H9 (cell line): ENCODE data around the gene CKMT1A. TPM values are rescaled to one million over a fixed set of nuclear protein-coding genes. Genes with fewer than 3 reads are reported as not detected.
"Not testable (repeated sequence)": the region's sequence is repeated elsewhere in the genome, so short reads cannot be mapped to it uniquely, and the experiment has no call there.

Experiments
- DNase-seq: peaks from one replicate; pipeline ENCODE4 v3.0.0-alpha.2; 2017
- H2AFZ ChIP-seq: one replicate; pipeline ENCODE4 v1.6.1; 2013; ENCODE audit warnings: mild to moderate bottlenecking, low read length, control low read depth, moderate library complexity
- H2AK5ac ChIP-seq: 2 replicates; pipeline ENCODE4 v1.6.1; 2013; ENCODE audit warnings: low read length, control low read depth, mixed read lengths; ENCODE audit not compliant: insufficient read length
- H2BK120ac ChIP-seq: one replicate; pipeline ENCODE4 v1.6.1; 2013; ENCODE audit warnings: low read depth, mild to moderate bottlenecking, low read length, control low read depth, inconsistent platforms; ENCODE audit not compliant: poor library complexity, severe bottlenecking
- H2BK12ac ChIP-seq: 2 replicates; pipeline ENCODE4 v1.6.1; 2013; ENCODE audit warnings: low read length, control low read depth, mixed read lengths, low read depth; ENCODE audit not compliant: insufficient read length
- H2BK15ac ChIP-seq: 2 replicates; pipeline ENCODE4 v1.6.1; 2013; ENCODE audit warnings: low read depth, low read length, control low read depth
- H2BK20ac ChIP-seq: one replicate; pipeline ENCODE4 v1.6.1; 2013; ENCODE audit warnings: low read depth, mild to moderate bottlenecking, low read length, control low read depth, inconsistent platforms; ENCODE audit not compliant: poor library complexity, severe bottlenecking
- H2BK5ac ChIP-seq: 2 replicates; pipeline ENCODE4 v1.6.1; 2013; ENCODE audit warnings: low read length, control low read depth, mixed read lengths; ENCODE audit not compliant: insufficient read length
- H3K14ac ChIP-seq: 2 replicates; pipeline ENCODE4 v1.6.1; 2013; ENCODE audit warnings: low read length, control low read depth; ENCODE audit not compliant: insufficient read depth
- H3K18ac ChIP-seq: 2 replicates; pipeline ENCODE4 v1.6.1; 2013; ENCODE audit warnings: low read depth, mild to moderate bottlenecking, mixed read lengths, low read length, control low read depth; ENCODE audit not compliant: insufficient read length
- H3K23ac ChIP-seq: 2 replicates; pipeline ENCODE4 v1.6.1; 2013; ENCODE audit warnings: low read length, control low read depth, mixed read lengths, low read depth; ENCODE audit not compliant: insufficient read length
- H3K23me2 ChIP-seq: 2 replicates; pipeline ENCODE4 v1.6.1; 2013; ENCODE audit warnings: low read depth, mild to moderate bottlenecking, mixed read lengths, low read length, control low read depth; ENCODE audit not compliant: insufficient read length, poor library complexity, severe bottlenecking
- H3K27ac ChIP-seq: 2 replicates; pipeline ENCODE4 v1.5.1; 2013; ENCODE audit warnings: low read length, control low read depth, mixed read lengths, low read depth; ENCODE audit not compliant: insufficient read length
- H3K27me3 ChIP-seq: 2 replicates; pipeline ENCODE4 v1.6.1; 2013; ENCODE audit warnings: low read length, control low read depth, inconsistent platforms; ENCODE audit not compliant: insufficient read depth
- H3K4ac ChIP-seq: 2 replicates; pipeline ENCODE4 v1.6.1; 2013; ENCODE audit warnings: low read depth, mild to moderate bottlenecking, control low read depth, inconsistent platforms, low read length, moderate library complexity
- H3K4me1 ChIP-seq: 2 replicates; pipeline ENCODE4 v1.6.1; 2013; ENCODE audit warnings: low read length, control low read depth, inconsistent platforms; ENCODE audit not compliant: insufficient read depth
- H3K4me2 ChIP-seq: 2 replicates; pipeline ENCODE4 v1.6.1; 2013; ENCODE audit warnings: low read length, control low read depth, mixed read lengths; ENCODE audit not compliant: insufficient read length, insufficient read depth
- H3K56ac ChIP-seq: 2 replicates; pipeline ENCODE4 v1.6.1; 2013; ENCODE audit warnings: low read depth, mild to moderate bottlenecking, mixed read lengths, low read length, control low read depth; ENCODE audit not compliant: insufficient read length
- H3K79me1 ChIP-seq: 2 replicates; pipeline ENCODE4 v1.6.1; 2013; ENCODE audit warnings: low read depth, mild to moderate bottlenecking, moderate library complexity, low read length, control low read depth, inconsistent platforms; ENCODE audit not compliant: insufficient read depth, poor library complexity, severe bottlenecking
- H3K79me2 ChIP-seq: 2 replicates; pipeline ENCODE4 v1.6.1; 2013; ENCODE audit warnings: low read length, control low read depth, inconsistent platforms; ENCODE audit not compliant: insufficient read depth
- H3K9ac ChIP-seq: 2 replicates; pipeline ENCODE4 v1.6.1; 2013; ENCODE audit warnings: low read length, control low read depth, mixed read lengths; ENCODE audit not compliant: insufficient read length; ENCODE audit errors: extremely low read depth
- H3K9me3 ChIP-seq: one replicate; pipeline ENCODE4 v1.6.1; 2013; ENCODE audit warnings: low read depth, low read length, inconsistent platforms; ENCODE audit not compliant: control insufficient read depth
- H3T11ph ChIP-seq: one replicate; pipeline ENCODE4 v1.6.1; 2013; ENCODE audit warnings: mild to moderate bottlenecking, low read length, control low read depth, inconsistent platforms
- H4K20me1 ChIP-seq: one replicate; pipeline ENCODE4 v1.6.1; 2013; ENCODE audit not compliant: control insufficient read depth, insufficient read length, insufficient read depth
- H4K5ac ChIP-seq: 2 replicates; pipeline ENCODE4 v1.6.1; 2013; ENCODE audit warnings: low read depth, mild to moderate bottlenecking, mixed read lengths, low read length, control low read depth; ENCODE audit not compliant: insufficient read length
- H4K8ac ChIP-seq: replicated peaks from 2 replicates; pipeline ENCODE4 v1.6.1; 2013; ENCODE audit warnings: low read length, control low read depth, mixed read lengths, low read depth; ENCODE audit not compliant: insufficient read length
- H4K91ac ChIP-seq: 2 replicates; pipeline ENCODE4 v1.6.1; 2013; ENCODE audit warnings: low read depth, mild to moderate bottlenecking, moderate library complexity, mixed read lengths, low read length, control low read depth; ENCODE audit not compliant: insufficient read length
- H3K27ac Mint-ChIP-seq, 3 experiments: 2 replicates in 2 of 3; 3 replicates in 1 of 3; pipeline ENCODE4 v1.8.0; 2020 to 2021; ENCODE audit warnings: mixed read lengths in 3 of 3, mild to moderate bottlenecking in 1 of 3, moderate library complexity in 1 of 3
- H3K27me3 Mint-ChIP-seq: 2 replicates; pipeline ENCODE4 v1.8.0; 2021; ENCODE audit warnings: low read depth, mild to moderate bottlenecking, moderate library complexity, mixed read lengths
- H3K36me3 Mint-ChIP-seq, 3 experiments: 2 replicates in 2 of 3; 3 replicates in 1 of 3; pipeline ENCODE4 v1.8.0; 2020 to 2021; ENCODE audit warnings: low read depth in 3 of 3, mixed read lengths in 3 of 3; ENCODE audit not compliant: insufficient read depth in 1 of 3
- H3K4me1 Mint-ChIP-seq, 2 experiments: 2 replicates each; pipeline ENCODE4 v1.8.0; 2020; ENCODE audit warnings: mixed read lengths in 2 of 2
- H3K4me3 Mint-ChIP-seq, 2 experiments: 2 replicates in 1 of 2; 3 replicates in 1 of 2; pipeline ENCODE4 v1.8.0; 2020 to 2021; ENCODE audit warnings: mild to moderate bottlenecking in 2 of 2, mixed read lengths in 2 of 2, moderate library complexity in 1 of 2
- H3K9me3 Mint-ChIP-seq, 2 experiments: 2 replicates in 1 of 2; 3 replicates in 1 of 2; pipeline ENCODE4 v1.8.0; 2020; ENCODE audit warnings: mild to moderate bottlenecking in 2 of 2, mixed read lengths in 2 of 2, moderate library complexity in 1 of 2
- WGBS: extraction: QIAGEN DNeasy Blood & Tissue Kit; methylation state at CpG from one replicate; pipeline ENCODE4 v1.1.7; 2013; ENCODE audit warnings: missing lambda C conversion rate, low lambda C conversion rate, mixed read lengths; ENCODE audit not compliant: insufficient read length; ENCODE audit errors: extremely low coverage; 5-methylcytosine and 5-hydroxymethylcytosine counted together
- total RNA-seq: library from RNA; stranded (reverse); gene quantifications from 2 replicates; pipeline ENCODE4 v1.2.1, GENCODE V29; 2021

CKMT1A gene
- total RNA-seq, 1 experiment from 2014 or later = 38.4 TPM

- not testable (repeated sequence) for H3K9me3 Mint-ChIP-seq, H3T11ph ChIP-seq, H2BK20ac ChIP-seq, H3K36me3 Mint-ChIP-seq, H2AK5ac ChIP-seq, H2BK12ac ChIP-seq, H4K5ac ChIP-seq, H4K8ac ChIP-seq, H3K9me3 ChIP-seq, H3K4me2 ChIP-seq, H3K56ac ChIP-seq, H3K27ac ChIP-seq, H2BK15ac ChIP-seq, H3K79me1 ChIP-seq, H3K4me3 Mint-ChIP-seq, H3K27me3 Mint-ChIP-seq, H3K79me2 ChIP-seq, H3K27ac Mint-ChIP-seq, H3K4ac ChIP-seq, H3K4me1 ChIP-seq, H3K18ac ChIP-seq, H4K91ac ChIP-seq, H3K14ac ChIP-seq, H4K20me1 ChIP-seq, H3K9ac ChIP-seq, H3K27me3 ChIP-seq, DNase-seq, H2BK5ac ChIP-seq, H3K23me2 ChIP-seq, H3K23ac ChIP-seq, H3K4me1 Mint-ChIP-seq, H2AFZ ChIP-seq, H2BK120ac ChIP-seq
- WGBS = no CpG with 5 or more reads among the region's 8 CpGs
These were observed 30.3 kb upstream of the CKMT1A start for GRCh38 chr15:43663333-43663732.

- not testable (repeated sequence) for H3K4me1 ChIP-seq, H4K20me1 ChIP-seq, H3K4me1 Mint-ChIP-seq, H3K36me3 Mint-ChIP-seq, H3K9ac ChIP-seq, H3K9me3 ChIP-seq, H3K18ac ChIP-seq, H2AK5ac ChIP-seq, H4K5ac ChIP-seq, H3K27ac ChIP-seq, H2BK15ac ChIP-seq, H3K79me1 ChIP-seq, H2BK120ac ChIP-seq, H3T11ph ChIP-seq, H3K4me2 ChIP-seq, H2BK20ac ChIP-seq, H4K8ac ChIP-seq, H3K14ac ChIP-seq, H3K4ac ChIP-seq, H3K56ac ChIP-seq, H4K91ac ChIP-seq, H3K79me2 ChIP-seq, DNase-seq, H3K4me3 Mint-ChIP-seq, H3K23ac ChIP-seq, H3K9me3 Mint-ChIP-seq, H3K27me3 Mint-ChIP-seq, H3K27ac Mint-ChIP-seq, H2AFZ ChIP-seq, H3K27me3 ChIP-seq, H2BK12ac ChIP-seq, H3K23me2 ChIP-seq, H2BK5ac ChIP-seq
- WGBS = no CpG with 5 or more reads among the region's 1 CpG
These were observed 27.5 kb upstream of the CKMT1A start for GRCh38 chr15:43666177-43666576.
